ENCODE data around the gene ABCA13. TPM values are rescaled to one million over a fixed set of nuclear protein-coding genes. Genes with fewer than 3 reads are reported as not detected.

ABCA13 gene
- polyA plus RNA-seq, 1 of the 3 experiments (the other 2 are of a cell fraction): not detected

DNA sequence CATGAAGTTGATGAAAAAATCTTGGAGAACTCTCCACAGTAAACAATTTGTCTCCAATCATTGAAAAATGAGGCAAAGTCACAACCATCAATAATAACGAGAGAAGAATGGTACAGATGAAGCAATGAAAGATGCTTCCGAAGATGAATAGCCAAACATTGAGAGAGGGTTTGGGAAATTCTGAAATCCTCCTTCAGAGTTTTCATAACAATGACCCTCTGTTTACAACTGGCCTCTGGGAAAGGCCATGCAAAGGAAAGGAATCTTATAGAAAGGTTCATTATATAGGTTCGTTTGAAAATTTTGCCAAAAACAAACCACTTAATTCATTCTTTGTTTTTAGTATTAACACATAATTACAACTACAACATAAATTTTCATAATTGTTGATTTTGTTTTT is 166.5 kb downstream of the ABCA13 start:
- H3K9me2 ChIP-seq: no peaks in the 10 kb centered on the region
- CTCF ChIA-PET: interaction anchor here (1.2 to 3.0 kb wide), 4 partner anchors 14 to 38 kb away, joined by 3 to 19 read pairs (median 5); no protein-coding TSS in a partner anchor
- H3K9me3 ChIP-seq: no peaks in the 10 kb centered on the region
- H3K4me1 ChIP-seq (ENCODE audit: control insufficient read depth in 1 of 2, insufficient read depth in 2 of 2, low read depth in 1 of 2, low read length in 1 of 2): no peaks in the 10 kb centered on the region
- H3K79me2 ChIP-seq (ENCODE audit: insufficient read depth): no peaks in the 10 kb centered on the region
- 1% methylated on average over 3 of the region's 3 CpGs for WGBS (ENCODE audit: low lambda C conversion rate)
- POLR2A ChIA-PET: no interaction called here
- H3K4me2 ChIP-seq: no peak overlapping the region
- no peak for TF ChIP-seq RXRA (IDR thresholded peaks at IDR 0.05; ENCODE audit: borderline replicate concordance, low read depth)
- no peak for TF ChIP-seq EZH2phosphoT487 (IDR thresholded peaks at IDR 0.05; ENCODE audit: borderline replicate concordance, low read depth)
- TF ChIP-seq SMC3 (IDR thresholded peaks at IDR 0.05; ENCODE audit: low read depth, low read length): no peak
- TF ChIP-seq SIN3A (IDR thresholded peaks at IDR 0.05; ENCODE audit: borderline replicate concordance, low read depth, low read length): no peak
- no peak for TF ChIP-seq GABPA (IDR thresholded peaks at IDR 0.05; ENCODE audit: low read depth)
- TF ChIP-seq POLR2AphosphoS5 (IDR thresholded peaks at IDR 0.05; ENCODE audit: low read depth, low read length): no peak
- no peak for TF ChIP-seq FOXM1 (IDR thresholded peaks at IDR 0.05; ENCODE audit: low read depth)
- TF ChIP-seq JUND (IDR thresholded peaks at IDR 0.05): no peak
- no peak overlapping the region for H2AFZ ChIP-seq (ENCODE audit: low read depth)
- H4K20me1 ChIP-seq (ENCODE audit: insufficient read depth): no peaks in the 10 kb centered on the region
- H3K4me3 ChIP-seq (ENCODE audit: low read depth in 2 of 2, low read length in 1 of 2): no peak overlapping the region
- no peak overlapping the region for H3K9ac ChIP-seq
- no peaks in the 10 kb centered on the region for H3F3A ChIP-seq (replicated peaks; ENCODE audit: insufficient read depth)
- no peak for DNase-seq
- H3K36me3 ChIP-seq (replicated peaks in 1 of 2; ENCODE audit: control insufficient read depth in 1 of 2, insufficient read depth in 2 of 2, low read length in 1 of 2): no peaks in the 10 kb centered on the region
- no peaks in the 10 kb centered on the region for H3K27me3 ChIP-seq (ENCODE audit: insufficient read depth)
- no peak overlapping the region for H3K27ac ChIP-seq (ENCODE audit: low read depth in 2 of 2, low read length in 1 of 2)

- H3K27ac ChIP-seq (ENCODE audit: low read depth in 2 of 2, low read length in 1 of 2): no peak overlapping the region
- CTCF ChIA-PET: no interaction called here
- H3K4me2 ChIP-seq: no peak overlapping the region
- H3K27me3 ChIP-seq (ENCODE audit: insufficient read depth): no peaks in the 10 kb centered on the region; the same call in 1 of the 2 replicates
- no peak for DNase-seq
- H3K9me3 ChIP-seq: no peaks in the 10 kb centered on the region
- no peaks in the 10 kb centered on the region for H4K20me1 ChIP-seq (ENCODE audit: insufficient read depth)
- no peaks in the 10 kb centered on the region for H3F3A ChIP-seq (replicated peaks; ENCODE audit: insufficient read depth)
- H3K79me2 ChIP-seq (ENCODE audit: insufficient read depth): no peaks in the 10 kb centered on the region
- H3K4me1 ChIP-seq (ENCODE audit: control insufficient read depth in 1 of 2, insufficient read depth in 2 of 2, low read depth in 1 of 2, low read length in 1 of 2): no peaks in the 10 kb centered on the region
- no peaks in the 10 kb centered on the region for H3K9me2 ChIP-seq
- H3K36me3 ChIP-seq (replicated peaks in 1 of 2; ENCODE audit: control insufficient read depth in 1 of 2, insufficient read depth in 2 of 2, low read length in 1 of 2): no peaks in the 10 kb centered on the region
- H2AFZ ChIP-seq (ENCODE audit: low read depth): no peak overlapping the region
- POLR2A ChIA-PET: no interaction called here
- no peak overlapping the region for H3K9ac ChIP-seq
- no peak overlapping the region for H3K4me3 ChIP-seq (ENCODE audit: low read depth in 2 of 2, low read length in 1 of 2)
- WGBS (ENCODE audit: low lambda C conversion rate): 2% methylated on average over 5 of the region's 5 CpGs
- TF ChIP-seq FOXM1 (IDR thresholded peaks at IDR 0.05; ENCODE audit: low read depth): no peak
- TF ChIP-seq, protein P1, sequence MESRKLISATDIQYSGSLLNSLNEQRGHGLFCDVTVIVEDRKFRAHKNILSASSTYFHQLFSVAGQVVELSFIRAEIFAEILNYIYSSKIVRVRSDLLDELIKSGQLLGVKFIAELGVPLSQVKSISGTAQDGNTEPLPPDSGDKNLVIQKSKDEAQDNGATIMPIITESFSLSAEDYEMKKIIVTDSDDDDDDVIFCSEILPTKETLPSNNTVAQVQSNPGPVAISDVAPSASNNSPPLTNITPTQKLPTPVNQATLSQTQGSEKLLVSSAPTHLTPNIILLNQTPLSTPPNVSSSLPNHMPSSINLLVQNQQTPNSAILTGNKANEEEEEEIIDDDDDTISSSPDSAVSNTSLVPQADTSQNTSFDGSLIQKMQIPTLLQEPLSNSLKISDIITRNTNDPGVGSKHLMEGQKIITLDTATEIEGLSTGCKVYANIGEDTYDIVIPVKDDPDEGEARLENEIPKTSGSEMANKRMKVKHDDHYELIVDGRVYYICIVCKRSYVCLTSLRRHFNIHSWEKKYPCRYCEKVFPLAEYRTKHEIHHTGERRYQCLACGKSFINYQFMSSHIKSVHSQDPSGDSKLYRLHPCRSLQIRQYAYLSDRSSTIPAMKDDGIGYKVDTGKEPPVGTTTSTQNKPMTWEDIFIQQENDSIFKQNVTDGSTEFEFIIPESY (IDR thresholded peaks at IDR 0.05; ENCODE audit: borderline replicate concordance, low read depth): no peak
- TF ChIP-seq, protein P2, sequence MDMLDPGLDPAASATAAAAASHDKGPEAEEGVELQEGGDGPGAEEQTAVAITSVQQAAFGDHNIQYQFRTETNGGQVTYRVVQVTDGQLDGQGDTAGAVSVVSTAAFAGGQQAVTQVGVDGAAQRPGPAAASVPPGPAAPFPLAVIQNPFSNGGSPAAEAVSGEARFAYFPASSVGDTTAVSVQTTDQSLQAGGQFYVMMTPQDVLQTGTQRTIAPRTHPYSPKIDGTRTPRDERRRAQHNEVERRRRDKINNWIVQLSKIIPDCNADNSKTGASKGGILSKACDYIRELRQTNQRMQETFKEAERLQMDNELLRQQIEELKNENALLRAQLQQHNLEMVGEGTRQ (IDR thresholded peaks at IDR 0.05; ENCODE audit: borderline replicate concordance, low read depth, low read length): no peak
- TF ChIP-seq CHD2 (IDR thresholded peaks at IDR 0.05; ENCODE audit: low read length, partially characterized antibody): no peak
- no peak for TF ChIP-seq EP300 (IDR thresholded peaks at IDR 0.05; ENCODE audit: borderline replicate concordance in 1 of 2, low read depth in 1 of 2, low read length in 1 of 2)
- no peak for TF ChIP-seq SIN3A (IDR thresholded peaks at IDR 0.05; ENCODE audit: borderline replicate concordance, low read depth, low read length)
- TF ChIP-seq NFIC (IDR thresholded peaks at IDR 0.05; ENCODE audit: borderline replicate concordance): no peak
- TF ChIP-seq, protein P3, sequence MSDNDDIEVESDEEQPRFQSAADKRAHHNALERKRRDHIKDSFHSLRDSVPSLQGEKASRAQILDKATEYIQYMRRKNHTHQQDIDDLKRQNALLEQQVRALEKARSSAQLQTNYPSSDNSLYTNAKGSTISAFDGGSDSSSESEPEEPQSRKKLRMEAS (IDR thresholded peaks at IDR 0.05; ENCODE audit: low read depth): no peak
- TF ChIP-seq JUND (IDR thresholded peaks at IDR 0.05): no peak
- TF ChIP-seq TAF1 (IDR thresholded peaks at IDR 0.05; ENCODE audit: borderline replicate concordance, low read depth, low read length): no peak
- no peak for TF ChIP-seq GATA2 (CRISPR knock-in tag; IDR thresholded peaks at IDR 0.05)
- TF ChIP-seq EZH2phosphoT487 (IDR thresholded peaks at IDR 0.05; ENCODE audit: borderline replicate concordance, low read depth): no peak
- no peak for TF ChIP-seq GABPA (IDR thresholded peaks at IDR 0.05; ENCODE audit: low read depth)
- no peak for TF ChIP-seq TCF12 (IDR thresholded peaks at IDR 0.05)
- TF ChIP-seq ELF1 (IDR thresholded peaks at IDR 0.05): no peak
- TF ChIP-seq, protein P4, sequence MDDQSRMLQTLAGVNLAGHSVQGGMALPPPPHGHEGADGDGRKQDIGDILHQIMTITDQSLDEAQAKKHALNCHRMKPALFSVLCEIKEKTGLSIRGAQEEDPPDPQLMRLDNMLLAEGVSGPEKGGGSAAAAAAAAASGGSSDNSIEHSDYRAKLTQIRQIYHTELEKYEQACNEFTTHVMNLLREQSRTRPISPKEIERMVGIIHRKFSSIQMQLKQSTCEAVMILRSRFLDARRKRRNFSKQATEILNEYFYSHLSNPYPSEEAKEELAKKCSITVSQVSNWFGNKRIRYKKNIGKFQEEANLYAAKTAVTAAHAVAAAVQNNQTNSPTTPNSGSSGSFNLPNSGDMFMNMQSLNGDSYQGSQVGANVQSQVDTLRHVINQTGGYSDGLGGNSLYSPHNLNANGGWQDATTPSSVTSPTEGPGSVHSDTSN (IDR thresholded peaks at IDR 0.05): no peak
- TF ChIP-seq RFX5 (IDR thresholded peaks at IDR 0.05; ENCODE audit: low read length): no peak
- TF ChIP-seq RCOR1 (IDR thresholded peaks at IDR 0.05; ENCODE audit: low read length): no peak
- TF ChIP-seq, protein P5, sequence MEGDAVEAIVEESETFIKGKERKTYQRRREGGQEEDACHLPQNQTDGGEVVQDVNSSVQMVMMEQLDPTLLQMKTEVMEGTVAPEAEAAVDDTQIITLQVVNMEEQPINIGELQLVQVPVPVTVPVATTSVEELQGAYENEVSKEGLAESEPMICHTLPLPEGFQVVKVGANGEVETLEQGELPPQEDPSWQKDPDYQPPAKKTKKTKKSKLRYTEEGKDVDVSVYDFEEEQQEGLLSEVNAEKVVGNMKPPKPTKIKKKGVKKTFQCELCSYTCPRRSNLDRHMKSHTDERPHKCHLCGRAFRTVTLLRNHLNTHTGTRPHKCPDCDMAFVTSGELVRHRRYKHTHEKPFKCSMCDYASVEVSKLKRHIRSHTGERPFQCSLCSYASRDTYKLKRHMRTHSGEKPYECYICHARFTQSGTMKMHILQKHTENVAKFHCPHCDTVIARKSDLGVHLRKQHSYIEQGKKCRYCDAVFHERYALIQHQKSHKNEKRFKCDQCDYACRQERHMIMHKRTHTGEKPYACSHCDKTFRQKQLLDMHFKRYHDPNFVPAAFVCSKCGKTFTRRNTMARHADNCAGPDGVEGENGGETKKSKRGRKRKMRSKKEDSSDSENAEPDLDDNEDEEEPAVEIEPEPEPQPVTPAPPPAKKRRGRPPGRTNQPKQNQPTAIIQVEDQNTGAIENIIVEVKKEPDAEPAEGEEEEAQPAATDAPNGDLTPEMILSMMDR (IDR thresholded peaks at IDR 0.05): no peak
Observed at GRCh38 chr7:48347230-48347825, 176.1 kb downstream of the ABCA13 start.
